GM20000 (cell line): ENCODE data around the gene PDS5B.
"Not testable (repeated sequence)": the region's sequence is repeated elsewhere in the genome, so short reads cannot be mapped to it uniquely, and the experiment has no call there.

ENCODE experiments used
- DNase-seq: peaks from one replicate; pipeline ENCODE4 v3.0.0; 2012; ENCODE audit warnings: low spot score
- CTCF ChIP-seq: IDR thresholded peaks from 2 replicates; pipeline ENCODE4 v1.5.1; 2012; ENCODE audit warnings: mild to moderate bottlenecking, control low read depth; ENCODE audit errors: extremely low read depth, missing control alignments

The PDS5B gene

DNA sequence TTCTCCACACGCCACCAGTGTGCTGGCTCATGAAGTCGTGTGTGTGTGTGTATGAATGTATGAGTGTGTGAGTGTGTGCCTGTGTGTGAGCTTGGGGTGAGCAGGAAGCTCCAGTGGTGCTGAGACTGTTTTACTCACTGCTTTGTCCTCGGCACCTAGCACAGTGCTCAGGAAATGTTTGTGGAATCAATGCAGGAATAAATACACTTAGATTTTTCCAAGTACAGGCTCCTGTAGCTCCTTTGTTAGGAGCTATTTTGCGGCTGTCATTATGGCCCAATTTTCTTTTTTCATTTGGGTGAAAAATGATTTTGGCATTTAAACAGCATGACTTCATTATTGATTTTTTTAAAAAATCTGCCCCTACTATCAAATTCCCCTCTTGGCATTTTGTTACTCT is 236.5 kb downstream of the PDS5B start:
- DNase-seq: no peak
- TF ChIP-seq CTCF: no peak

GRCh38 chr13:32823597-32823996 is 237.3 kb downstream of the PDS5B start:
- no peak for TF ChIP-seq CTCF
- no peak for DNase-seq

- no peak for TF ChIP-seq CTCF
- no peak for DNase-seq
Observed at GRCh38 chr13:32824061-32824460, 237.8 kb downstream of the PDS5B start.

GRCh38 chr13:32824675-32825074 is 238.4 kb downstream of the PDS5B start:
- no peak for DNase-seq
- no peak for TF ChIP-seq CTCF

DNA sequence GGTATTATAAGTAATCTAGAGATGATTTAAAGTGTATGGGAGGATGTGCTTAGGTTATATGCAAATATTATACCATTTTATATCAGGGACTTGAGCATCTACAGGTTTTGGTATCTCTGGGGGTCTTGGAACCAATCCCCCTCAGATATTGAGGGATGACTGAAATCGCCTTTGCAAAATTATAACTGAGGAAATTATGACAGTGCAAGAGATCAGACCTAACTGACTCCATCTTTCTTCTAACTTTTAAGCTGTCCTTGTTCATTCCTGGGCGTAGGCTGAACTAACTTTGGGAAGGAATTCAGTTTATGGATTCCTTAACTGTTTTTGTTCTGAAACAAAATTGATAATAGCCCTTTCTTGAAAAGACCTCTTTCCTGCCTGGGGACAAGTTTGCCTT is 239.2 kb downstream of the PDS5B start:
- no peak for DNase-seq
- no peak for TF ChIP-seq CTCF

- DNase-seq: not testable (repeated sequence)
Observed at GRCh38 chr13:32826372-32826771, 240.1 kb downstream of the PDS5B start.
